Mesenchymal stem cell (in vitro differentiated cells and primary cell): ENCODE data around the gene GATAD1.
"Not testable (repeated sequence)": the region's sequence is repeated elsewhere in the genome, so short reads cannot be mapped to it uniquely, and the experiment has no call there.

ENCODE experiments used
- DNase-seq: peaks from one replicate; pipeline ENCODE4 v3.0.0-alpha.2; 2013
- H2AFZ ChIP-seq: one replicate; pipeline ENCODE4 v1.6.1; 2013; ENCODE audit warnings: low read depth, mild to moderate bottlenecking, control low read depth, inconsistent platforms, low read length, moderate library complexity
- H2AK5ac ChIP-seq: 2 replicates; pipeline ENCODE4 v1.6.1; 2013; ENCODE audit warnings: low read length, moderate library complexity, mild to moderate bottlenecking, inconsistent platforms; ENCODE audit not compliant: severe bottlenecking
- H2BK120ac ChIP-seq: one replicate; pipeline ENCODE4 v1.6.1; 2013; ENCODE audit warnings: low read depth, mild to moderate bottlenecking, inconsistent platforms, low read length, moderate library complexity
- H2BK12ac ChIP-seq, 2 experiments: one replicate each; pipeline ENCODE4 v1.6.1; 2013; ENCODE audit warnings: inconsistent platforms in 2 of 2, low read length in 2 of 2, mild to moderate bottlenecking in 2 of 2, moderate library complexity in 2 of 2, control low read depth in 1 of 2
- H2BK15ac ChIP-seq: one replicate; pipeline ENCODE4 v1.6.1; 2013; ENCODE audit warnings: mild to moderate bottlenecking, low read depth, inconsistent platforms; ENCODE audit not compliant: poor library complexity, severe bottlenecking
- H2BK5ac ChIP-seq: 2 replicates; pipeline ENCODE4 v1.6.1; 2013; ENCODE audit warnings: low read depth, mild to moderate bottlenecking, low read length, control low read depth, inconsistent platforms; ENCODE audit not compliant: poor library complexity, severe bottlenecking
- H3K14ac ChIP-seq, 2 experiments: one replicate each; pipeline ENCODE4 v1.6.1; 2013; ENCODE audit warnings: inconsistent platforms in 2 of 2, low read length in 2 of 2, control low read depth in 1 of 2, mild to moderate bottlenecking in 1 of 2, moderate library complexity in 1 of 2
- H3K18ac ChIP-seq, 2 experiments: one replicate each; pipeline ENCODE4 v1.6.1; 2013; ENCODE audit warnings: inconsistent platforms in 2 of 2, low read length in 2 of 2, control low read depth in 1 of 2, low read depth in 1 of 2, mild to moderate bottlenecking in 1 of 2
- H3K23ac ChIP-seq, 2 experiments: one replicate each; pipeline ENCODE4 v1.6.1; 2013; ENCODE audit warnings: inconsistent platforms in 2 of 2, low read length in 2 of 2, mild to moderate bottlenecking in 2 of 2, moderate library complexity in 2 of 2, control low read depth in 1 of 2
- H3K27ac ChIP-seq: 2 replicates; pipeline ENCODE4 v1.5.1; 2013; ENCODE audit warnings: mild to moderate bottlenecking, moderate library complexity, low read length, control low read depth, inconsistent platforms; ENCODE audit not compliant: poor library complexity, severe bottlenecking
- H3K27me3 ChIP-seq, 2 experiments: 2 replicates each; pipeline versions ENCODE4 v1.6.1 to v1.7.0; 2013; ENCODE audit warnings: low read length in 2 of 2, mild to moderate bottlenecking in 2 of 2, moderate library complexity in 2 of 2, control low read depth in 1 of 2, inconsistent platforms in 1 of 2; ENCODE audit not compliant: control insufficient read depth in 1 of 2, insufficient read depth in 1 of 2
- H3K36me3 ChIP-seq, 2 experiments: 2 replicates each; pipeline versions ENCODE4 v1.6.1 to v1.7.0; 2013; ENCODE audit warnings: low read length in 2 of 2, control low read depth in 1 of 2, inconsistent platforms in 1 of 2, low read depth in 1 of 2, mild to moderate bottlenecking in 1 of 2; ENCODE audit not compliant: insufficient read depth in 2 of 2, control insufficient read depth in 1 of 2
- H3K4ac ChIP-seq, 2 experiments: one replicate each; pipeline ENCODE4 v1.6.1; 2013; ENCODE audit warnings: inconsistent platforms in 2 of 2, low read length in 2 of 2, mild to moderate bottlenecking in 2 of 2, moderate library complexity in 2 of 2, control low read depth in 1 of 2, low read depth in 1 of 2
- H3K4me1 ChIP-seq: 2 replicates; pipeline ENCODE4 v1.6.1; 2013; ENCODE audit warnings: low read depth, low read length, control low read depth; ENCODE audit not compliant: control insufficient read depth, insufficient read depth
- H3K4me2 ChIP-seq: 2 replicates; pipeline ENCODE4 v1.6.1; 2013; ENCODE audit warnings: low read length, mild to moderate bottlenecking, inconsistent platforms; ENCODE audit not compliant: poor library complexity, severe bottlenecking
- H3K4me3 ChIP-seq, 2 experiments: 2 replicates each; pipeline versions ENCODE4 v1.5.1 to v1.7.0; 2013; ENCODE audit warnings: low read length in 2 of 2, mild to moderate bottlenecking in 2 of 2, control low read depth in 1 of 2, low read depth in 1 of 2; ENCODE audit not compliant: insufficient read depth in 1 of 2
- H3K79me1 ChIP-seq: replicated peaks from 2 replicates; pipeline ENCODE4 v1.6.1; 2013; ENCODE audit warnings: mild to moderate bottlenecking, control low read depth, low read length, inconsistent platforms; ENCODE audit not compliant: poor library complexity, severe bottlenecking
- H3K9ac ChIP-seq: 2 replicates; pipeline ENCODE4 v1.7.0; 2013; ENCODE audit warnings: mild to moderate bottlenecking, low read length, moderate library complexity
- H3K9me3 ChIP-seq: 2 replicates; pipeline ENCODE4 v1.7.0; 2013; ENCODE audit warnings: mild to moderate bottlenecking, low read length; ENCODE audit not compliant: control insufficient read depth
- H4K8ac ChIP-seq: one replicate; pipeline ENCODE4 v1.6.1; 2013; ENCODE audit warnings: inconsistent platforms, mild to moderate bottlenecking, low read length, moderate library complexity
- H4K91ac ChIP-seq: one replicate; pipeline ENCODE4 v1.6.1; 2013; ENCODE audit warnings: mild to moderate bottlenecking, low read length, inconsistent platforms
- WGBS: methylation state at CpG from one replicate; pipeline ENCODE4 v1.1.7; 2013; ENCODE audit warnings: mixed read lengths; 5-methylcytosine and 5-hydroxymethylcytosine counted together

Gene GATAD1

DNA sequence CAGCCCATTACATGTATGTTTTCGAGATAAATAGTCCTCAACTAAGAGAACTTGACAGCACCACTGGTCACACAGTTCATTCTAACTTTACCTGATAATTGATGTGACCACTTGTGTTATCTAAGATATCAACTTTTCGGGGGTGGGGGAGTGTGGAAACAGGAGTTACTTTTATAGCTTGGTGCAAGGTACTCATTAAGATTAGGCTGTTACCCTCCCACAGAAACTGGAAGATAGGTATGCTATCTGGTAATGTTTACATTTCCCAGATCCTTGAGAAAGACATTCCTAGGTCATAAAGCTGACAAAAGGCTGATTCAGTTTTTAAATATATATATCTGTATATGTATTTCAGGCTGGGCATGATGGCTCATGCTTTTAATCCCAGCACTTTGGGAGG is 19.4 kb downstream of the GATAD1 start:
- Histone ChIP-seq H2BK12ac (no peak overlapping the region), H3K79me1 (no peaks in the 10 kb centered on the region), H2BK5ac (no peak overlapping the region), H3K4me1 (no peaks in the 10 kb centered on the region), H3K9ac (no peak overlapping the region), H3K9me3 (no peaks in the 10 kb centered on the region), H2BK15ac (no peak overlapping the region), H3K14ac (no peak overlapping the region), H3K27me3 (no peaks in the 10 kb centered on the region), H4K91ac (no peak overlapping the region), H4K8ac (no peak overlapping the region), H3K23ac (no peak overlapping the region), H2AFZ (no peak overlapping the region), H3K4me3 (no peak overlapping the region), H2AK5ac (no peak overlapping the region), H3K27ac (no peak overlapping the region), H3K36me3 (peaks cover 5 to 22% of the 10 kb centered on the region in 2 experiments), H3K18ac (no peak overlapping the region), H3K4ac (no peak overlapping the region), H3K4me2 (no peak overlapping the region), H2BK120ac (no peak overlapping the region)
- no peak for DNase-seq
- WGBS, result 100% methylated on average over 1 of the region's 2 CpGs

DNA sequence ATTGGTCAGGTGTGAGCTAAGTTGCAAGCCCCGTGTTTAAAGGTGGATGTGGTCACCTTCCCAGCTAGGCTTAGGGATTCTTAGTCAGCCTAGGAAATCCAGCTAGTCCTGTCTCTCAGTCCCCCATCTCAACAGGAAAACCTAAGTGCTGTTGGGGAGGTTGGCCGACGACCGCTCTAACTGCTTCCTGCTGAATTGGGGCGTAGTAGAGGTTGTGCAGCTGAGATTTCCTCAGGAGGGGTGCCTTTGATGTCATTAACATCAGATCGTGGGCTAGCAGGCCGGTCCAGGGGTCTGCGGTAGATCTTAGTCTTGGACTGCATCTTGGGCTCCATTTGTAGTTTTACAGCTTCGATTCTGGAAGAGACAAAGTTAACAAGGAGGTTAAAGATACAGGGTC is 21.3 kb downstream of the GATAD1 start:
- H3K9ac ChIP-seq, H2BK120ac ChIP-seq, H2AFZ ChIP-seq, H4K8ac ChIP-seq, H2BK5ac ChIP-seq, H4K91ac ChIP-seq, H3K27ac ChIP-seq, H3K4me3 ChIP-seq, DNase-seq, H3K4ac ChIP-seq, H3K27me3 ChIP-seq, H3K4me1 ChIP-seq, H3K23ac ChIP-seq, H2BK15ac ChIP-seq, H3K14ac ChIP-seq, H3K4me2 ChIP-seq, H3K18ac ChIP-seq, H2AK5ac ChIP-seq, H3K9me3 ChIP-seq, H2BK12ac ChIP-seq, H3K79me1 ChIP-seq: not testable (repeated sequence)
- WGBS, result 86% methylated on average over 8 of the region's 9 CpGs
- H3K36me3 ChIP-seq, result peaks cover 5 to 16% of the 10 kb centered on the region in 2 experiments

DNA sequence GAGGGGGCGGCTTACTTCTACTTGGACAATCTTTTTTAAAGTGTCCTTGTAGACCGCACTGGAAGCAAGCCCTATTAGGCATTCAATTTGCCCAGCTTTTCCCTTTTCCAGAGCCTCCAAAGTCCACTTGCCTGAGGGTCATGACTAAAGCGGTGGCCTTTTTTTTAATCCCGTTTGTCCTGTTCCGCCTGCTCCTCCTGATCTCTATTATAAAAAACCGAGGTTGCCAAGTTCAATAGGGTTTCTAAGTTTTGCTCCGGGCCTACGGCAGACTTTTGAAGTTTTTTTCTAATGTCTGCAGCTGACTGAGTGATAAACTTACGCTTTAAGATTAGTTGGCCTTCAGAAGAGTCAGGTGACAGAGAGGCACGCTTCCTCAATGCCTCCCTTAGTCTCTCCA is 26.7 kb downstream of the GATAD1 start:
- not testable (repeated sequence) for H2BK12ac ChIP-seq, H4K91ac ChIP-seq, H3K4ac ChIP-seq, DNase-seq, H3K4me2 ChIP-seq, H3K18ac ChIP-seq, H3K4me1 ChIP-seq, H3K36me3 ChIP-seq, H2AFZ ChIP-seq, H3K27me3 ChIP-seq, H2BK15ac ChIP-seq, H3K27ac ChIP-seq, H3K4me3 ChIP-seq, H2BK120ac ChIP-seq, H3K9me3 ChIP-seq, H3K79me1 ChIP-seq, H3K14ac ChIP-seq, H3K9ac ChIP-seq, H4K8ac ChIP-seq, H2BK5ac ChIP-seq, H3K23ac ChIP-seq, H2AK5ac ChIP-seq
- WGBS, result 94% methylated on average over 10 of the region's 10 CpGs

DNA sequence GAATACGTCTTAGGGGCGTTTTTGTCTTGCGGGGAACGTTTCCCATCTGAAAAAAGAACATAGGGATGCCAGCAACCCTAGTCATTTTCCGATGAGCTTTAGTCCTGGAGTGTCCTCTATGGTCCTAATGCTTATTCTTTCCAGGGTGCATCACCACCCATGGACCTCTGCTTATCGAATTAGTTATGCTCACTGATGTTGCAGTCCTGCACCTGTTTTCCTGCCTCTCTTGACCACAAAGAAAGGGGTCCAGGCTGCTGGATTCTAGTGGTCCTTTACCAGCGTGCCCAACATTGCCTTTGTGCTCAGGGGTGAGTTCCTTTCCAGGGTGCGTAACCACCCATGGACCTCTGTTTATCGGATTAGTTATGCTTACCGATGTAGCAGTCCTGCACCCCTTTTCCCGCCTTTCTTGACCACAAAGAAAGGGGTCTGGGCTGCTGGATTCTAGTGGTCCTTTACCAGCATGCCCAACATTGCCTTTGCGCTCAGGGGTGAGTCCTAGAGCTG is 28.0 kb downstream of the GATAD1 start:
- H3K4ac ChIP-seq, H4K91ac ChIP-seq, H3K9ac ChIP-seq, H3K14ac ChIP-seq, H2AK5ac ChIP-seq, H3K9me3 ChIP-seq, H3K23ac ChIP-seq, H3K27me3 ChIP-seq, H3K4me3 ChIP-seq, H2BK15ac ChIP-seq, H2AFZ ChIP-seq, H3K4me1 ChIP-seq, H3K27ac ChIP-seq, H3K79me1 ChIP-seq, DNase-seq, H4K8ac ChIP-seq, H3K18ac ChIP-seq, H3K36me3 ChIP-seq, H2BK12ac ChIP-seq, H2BK120ac ChIP-seq, H3K4me2 ChIP-seq, H2BK5ac ChIP-seq: not testable (repeated sequence)
- 87% methylated on average over 11 of the region's 12 CpGs for WGBS
